Measurements from ENCODE around the gene GPRC5C. TPM values are rescaled to one million over a fixed set of nuclear protein-coding genes. Genes with fewer than 3 reads are reported as not detected.

The GPRC5C gene
- total RNA-seq, 1 donor from 2014 or later: 13.5 TPM

DNA sequence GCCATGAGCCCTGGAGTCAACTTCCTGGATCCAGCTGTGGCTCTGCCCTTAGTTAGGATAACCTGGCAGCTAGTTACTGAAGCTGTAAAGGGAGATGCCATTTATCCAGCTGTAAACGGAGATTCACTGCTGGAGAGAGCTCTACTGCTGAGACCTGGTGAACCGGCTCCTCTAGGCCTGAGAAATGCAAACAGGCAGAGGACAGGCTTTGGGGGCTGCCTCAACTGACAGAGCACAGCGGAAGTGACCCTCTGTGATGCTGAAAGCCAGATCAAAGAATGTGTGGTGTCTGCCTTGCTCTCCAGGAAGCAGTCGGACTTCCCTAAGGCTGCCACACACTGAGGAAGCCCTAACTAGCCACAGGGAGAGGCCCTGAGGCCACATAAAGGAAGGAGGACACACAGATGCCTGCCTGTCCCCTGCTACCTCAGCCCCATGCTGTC is 21.9 kb upstream of the GPRC5C start:
- H3K79me2 ChIP-seq (ENCODE audit: low read depth): no peaks in the 10 kb centered on the region
- H2AFZ ChIP-seq (replicated peaks): no peak overlapping the region
- no peak for DNase-seq (ENCODE audit: low spot score)
- no peak overlapping the region for H3K9ac ChIP-seq
- no peaks in the 10 kb centered on the region for H3K36me3 ChIP-seq
- H3K9me3 ChIP-seq (ENCODE audit: low read depth): no peaks in the 10 kb centered on the region
- H3K4me2 ChIP-seq: no peak overlapping the region
- H3K27me3 ChIP-seq: no peaks in the 10 kb centered on the region
- H3K4me3 ChIP-seq: no peak overlapping the region
- no peaks in the 10 kb centered on the region for H4K20me1 ChIP-seq (ENCODE audit: low read depth)
- H3K4me1 ChIP-seq: no peaks in the 10 kb centered on the region
- Mint-ChIP-seq H3K9me3 (peaks cover 4% of the 10 kb centered on the region), H3K27me3 (ENCODE audit: insufficient read depth, low read depth) (peaks cover 13% of the 10 kb centered on the region), H3K36me3 (no peaks in the 10 kb centered on the region), H3K27ac (no peak overlapping the region), H3K4me3 (no peak overlapping the region), H3K4me1 (no peaks in the 10 kb centered on the region)
- no peak overlapping the region for H3K27ac ChIP-seq
- H3F3A ChIP-seq (ENCODE audit: low read depth): no peaks in the 10 kb centered on the region
- TF ChIP-seq, protein P1, sequence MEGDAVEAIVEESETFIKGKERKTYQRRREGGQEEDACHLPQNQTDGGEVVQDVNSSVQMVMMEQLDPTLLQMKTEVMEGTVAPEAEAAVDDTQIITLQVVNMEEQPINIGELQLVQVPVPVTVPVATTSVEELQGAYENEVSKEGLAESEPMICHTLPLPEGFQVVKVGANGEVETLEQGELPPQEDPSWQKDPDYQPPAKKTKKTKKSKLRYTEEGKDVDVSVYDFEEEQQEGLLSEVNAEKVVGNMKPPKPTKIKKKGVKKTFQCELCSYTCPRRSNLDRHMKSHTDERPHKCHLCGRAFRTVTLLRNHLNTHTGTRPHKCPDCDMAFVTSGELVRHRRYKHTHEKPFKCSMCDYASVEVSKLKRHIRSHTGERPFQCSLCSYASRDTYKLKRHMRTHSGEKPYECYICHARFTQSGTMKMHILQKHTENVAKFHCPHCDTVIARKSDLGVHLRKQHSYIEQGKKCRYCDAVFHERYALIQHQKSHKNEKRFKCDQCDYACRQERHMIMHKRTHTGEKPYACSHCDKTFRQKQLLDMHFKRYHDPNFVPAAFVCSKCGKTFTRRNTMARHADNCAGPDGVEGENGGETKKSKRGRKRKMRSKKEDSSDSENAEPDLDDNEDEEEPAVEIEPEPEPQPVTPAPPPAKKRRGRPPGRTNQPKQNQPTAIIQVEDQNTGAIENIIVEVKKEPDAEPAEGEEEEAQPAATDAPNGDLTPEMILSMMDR (IDR thresholded peaks at IDR 0.05): no peak
- TF ChIP-seq EZH2 (IDR thresholded peaks at IDR 0.05): no peak
- no peak for TF ChIP-seq EZH2phosphoT487 (IDR thresholded peaks at IDR 0.05)

DNA sequence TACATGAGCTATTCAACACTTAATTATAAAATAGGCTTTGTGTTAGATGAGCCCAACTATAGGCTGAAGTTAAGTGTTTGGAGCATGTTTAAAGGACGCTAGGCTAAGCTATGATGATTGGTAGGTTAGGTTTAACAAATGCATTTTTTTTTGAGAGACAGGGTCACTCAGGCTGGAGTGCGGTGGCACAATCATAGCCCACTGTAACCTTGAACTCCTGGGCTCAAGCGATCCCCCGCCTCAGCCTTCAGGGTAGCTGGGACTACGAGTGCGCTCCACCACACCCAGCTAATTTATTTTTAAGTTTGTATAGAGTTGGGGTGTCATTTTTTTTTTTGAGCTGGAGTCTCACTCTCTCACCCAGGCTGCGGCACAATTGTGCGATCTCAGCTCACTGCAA is 19.3 kb upstream of the GPRC5C start:
- peaks cover 15% of the 10 kb centered on the region for H3K27me3 Mint-ChIP-seq (ENCODE audit: insufficient read depth, low read depth)
- no peaks in the 10 kb centered on the region for H3K36me3 Mint-ChIP-seq
- Histone ChIP-seq H3K4me3 (no peak overlapping the region), H3K4me2 (no peak overlapping the region), H3K4me1 (no peaks in the 10 kb centered on the region), H3K36me3 (no peaks in the 10 kb centered on the region), H3K27me3 (no peaks in the 10 kb centered on the region), H3K79me2 (ENCODE audit: low read depth) (no peaks in the 10 kb centered on the region), H3F3A (ENCODE audit: low read depth) (no peaks in the 10 kb centered on the region), H3K9me3 (ENCODE audit: low read depth) (no peaks in the 10 kb centered on the region), H3K9ac (no peak overlapping the region), H4K20me1 (ENCODE audit: low read depth) (no peaks in the 10 kb centered on the region), H2AFZ (replicated peaks) (no peak overlapping the region), H3K27ac (no peak overlapping the region)
- peaks cover 2% of the 10 kb centered on the region for H3K4me1 Mint-ChIP-seq
- H3K4me3 Mint-ChIP-seq: no peak overlapping the region
- peaks cover 4% of the 10 kb centered on the region for H3K9me3 Mint-ChIP-seq
- no peak overlapping the region for H3K27ac Mint-ChIP-seq
- DNase-seq (ENCODE audit: low spot score): no peak
- TF ChIP-seq EZH2phosphoT487 (IDR thresholded peaks at IDR 0.05): no peak
- no peak for TF ChIP-seq EZH2 (IDR thresholded peaks at IDR 0.05)
- TF ChIP-seq, protein P1 (IDR thresholded peaks at IDR 0.05): no peak

DNA sequence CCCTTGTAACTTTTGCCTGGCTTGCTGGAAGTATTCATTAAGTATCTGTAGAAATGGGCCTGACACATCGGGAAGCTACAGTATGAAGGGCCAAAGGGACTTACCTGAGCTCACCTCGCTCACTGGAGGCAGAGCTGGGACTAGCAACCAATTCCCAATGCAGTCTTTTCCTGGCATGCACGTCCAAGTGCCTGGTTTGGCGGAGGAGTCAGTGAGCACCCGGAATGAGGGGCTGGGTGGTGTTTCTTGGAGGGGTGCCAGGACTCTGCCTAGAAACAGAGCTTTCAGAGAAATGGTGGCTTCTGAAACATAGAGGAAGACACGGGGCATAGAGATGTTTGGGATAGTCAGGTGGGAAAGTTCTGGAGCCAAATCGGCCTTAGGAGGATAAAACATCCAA is 18.4 kb upstream of the GPRC5C start:
- H3K27ac ChIP-seq: no peak overlapping the region
- no peaks in the 10 kb centered on the region for H3K36me3 ChIP-seq
- H3F3A ChIP-seq (ENCODE audit: low read depth): peaks cover 2% of the 10 kb centered on the region
- H3K79me2 ChIP-seq (ENCODE audit: low read depth): no peaks in the 10 kb centered on the region
- H4K20me1 ChIP-seq (ENCODE audit: low read depth): no peaks in the 10 kb centered on the region
- H3K36me3 Mint-ChIP-seq: no peaks in the 10 kb centered on the region
- no peak for TF ChIP-seq EZH2 (IDR thresholded peaks at IDR 0.05)
- no peak for TF ChIP-seq EZH2phosphoT487 (IDR thresholded peaks at IDR 0.05)
- TF ChIP-seq, protein P1 (IDR thresholded peaks at IDR 0.05): no peak
- H3K9me3 ChIP-seq (ENCODE audit: low read depth): no peaks in the 10 kb centered on the region
- peaks cover 18% of the 10 kb centered on the region for H3K27me3 Mint-ChIP-seq (ENCODE audit: insufficient read depth, low read depth)
- no peak overlapping the region for H3K4me3 Mint-ChIP-seq
- H3K27ac Mint-ChIP-seq: no peak overlapping the region
- H3K9me3 Mint-ChIP-seq: peaks cover 4% of the 10 kb centered on the region
- no peak overlapping the region for H3K4me3 ChIP-seq
- no peak overlapping the region for H2AFZ ChIP-seq (replicated peaks)
- no peak for DNase-seq (ENCODE audit: low spot score)
- H3K9ac ChIP-seq: no peak overlapping the region
- H3K4me2 ChIP-seq: no peak overlapping the region
- H3K27me3 ChIP-seq: no peaks in the 10 kb centered on the region
- no peaks in the 10 kb centered on the region for H3K4me1 ChIP-seq
- H3K4me1 Mint-ChIP-seq: peaks cover 4% of the 10 kb centered on the region
